Keratinocyte (primary cell): ENCODE results near the gene PGM2L1.
"Not testable (repeated sequence)": the region's sequence is repeated elsewhere in the genome, so short reads cannot be mapped to it uniquely, and the experiment has no call there.

Experiments used
- EZH2 ChIP-seq: IDR thresholded peaks from one replicate; pipeline ENCODE4 v1.6.1; 2012; ENCODE audit warnings: inconsistent platforms, mild to moderate bottlenecking, low read length, moderate library complexity
- TF ChIP-seq, protein P1 (sequence below), 3 experiments: IDR thresholded peaks in 1 of 3; conservative IDR thresholded peaks in 1 of 3; optimal IDR thresholded peaks in 1 of 3; 2 replicates in 2 of 3; 3 replicates in 1 of 3; pipeline versions ENCODE3 to v1.5.1; 2011; ENCODE audit warnings: low read length in 3 of 3, mild to moderate bottlenecking in 3 of 3, moderate library complexity in 2 of 3, control low read depth in 1 of 3, inconsistent platforms in 1 of 3; ENCODE audit not compliant: insufficient read depth in 2 of 3; ENCODE audit errors: extremely low read depth in 1 of 3

GRCh38 chr11:74331000-74331399 is 67.2 kb downstream of the PGM2L1 start:
- TF ChIP-seq, protein P1, sequence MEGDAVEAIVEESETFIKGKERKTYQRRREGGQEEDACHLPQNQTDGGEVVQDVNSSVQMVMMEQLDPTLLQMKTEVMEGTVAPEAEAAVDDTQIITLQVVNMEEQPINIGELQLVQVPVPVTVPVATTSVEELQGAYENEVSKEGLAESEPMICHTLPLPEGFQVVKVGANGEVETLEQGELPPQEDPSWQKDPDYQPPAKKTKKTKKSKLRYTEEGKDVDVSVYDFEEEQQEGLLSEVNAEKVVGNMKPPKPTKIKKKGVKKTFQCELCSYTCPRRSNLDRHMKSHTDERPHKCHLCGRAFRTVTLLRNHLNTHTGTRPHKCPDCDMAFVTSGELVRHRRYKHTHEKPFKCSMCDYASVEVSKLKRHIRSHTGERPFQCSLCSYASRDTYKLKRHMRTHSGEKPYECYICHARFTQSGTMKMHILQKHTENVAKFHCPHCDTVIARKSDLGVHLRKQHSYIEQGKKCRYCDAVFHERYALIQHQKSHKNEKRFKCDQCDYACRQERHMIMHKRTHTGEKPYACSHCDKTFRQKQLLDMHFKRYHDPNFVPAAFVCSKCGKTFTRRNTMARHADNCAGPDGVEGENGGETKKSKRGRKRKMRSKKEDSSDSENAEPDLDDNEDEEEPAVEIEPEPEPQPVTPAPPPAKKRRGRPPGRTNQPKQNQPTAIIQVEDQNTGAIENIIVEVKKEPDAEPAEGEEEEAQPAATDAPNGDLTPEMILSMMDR (optimal IDR thresholded peaks at IDR 0.05 in 1 of 3, IDR thresholded peaks at IDR 0.05 in 1 of 3, conservative IDR thresholded peaks at IDR 0.05 in 1 of 3; ENCODE audit: extremely low read depth in 1 of 3, insufficient read depth in 2 of 3, low read length in 3 of 3): not testable (repeated sequence)
- TF ChIP-seq EZH2: not testable (repeated sequence)
